Measurements from ENCODE around the gene FCGR3B.
"Not testable (repeated sequence)": the region's sequence is repeated elsewhere in the genome, so short reads cannot be mapped to it uniquely, and the experiment has no call there.

The FCGR3B gene

DNA sequence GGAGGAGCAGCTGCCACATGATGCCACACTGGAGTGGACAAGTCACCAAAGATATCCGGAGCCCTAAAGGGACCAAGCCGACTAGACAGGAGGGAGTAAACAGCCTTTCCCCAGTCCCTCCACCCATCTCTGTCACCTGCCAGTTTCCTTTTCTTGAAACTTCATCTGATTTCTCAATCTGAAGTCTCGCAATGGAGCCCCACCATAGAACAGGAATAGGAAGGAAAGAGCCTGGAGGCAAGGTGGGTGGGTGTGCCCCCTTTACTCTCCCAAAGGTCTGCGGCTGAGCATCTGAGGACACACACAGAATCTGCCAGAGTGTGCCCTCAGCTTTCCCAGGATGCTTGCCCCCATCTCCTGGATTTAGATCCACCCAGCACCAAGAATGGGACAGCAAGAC lies at the start of gene FCGR3B:
FCGR3B (minus strand) TSS at position 101 of the 400 bp plus-strand sequence; CDS start at position 19, 82 bp downstream.
- no peak for DNase-seq (ENCODE audit: low read depth in 2 of 2)

DNA sequence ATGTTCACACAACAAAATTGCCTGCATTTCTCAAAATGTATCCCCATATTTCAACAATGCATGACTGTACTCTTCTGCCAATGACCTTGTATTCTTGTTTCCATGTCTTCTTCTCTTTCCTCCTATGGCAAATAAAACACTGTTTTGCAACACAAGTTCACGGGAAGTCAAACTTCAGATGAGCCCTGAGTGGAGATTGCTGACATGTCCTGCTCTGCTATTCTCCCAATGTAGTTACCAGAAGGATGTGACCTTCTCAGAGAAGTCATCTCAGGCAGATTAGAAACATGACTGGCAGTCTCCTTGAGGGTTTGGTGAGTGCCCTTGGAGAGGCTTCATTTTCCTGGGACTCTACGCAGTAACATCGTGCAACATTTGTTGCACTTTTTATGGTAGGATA lies 47.5 kb upstream of the FCGR3B start:
- DNase-seq (ENCODE audit: low read depth in 2 of 2), result no peak

- no peak for DNase-seq (ENCODE audit: low read depth in 2 of 2)
Observed at GRCh38 chr1:161676958-161677689, 46.1 kb upstream of the FCGR3B start.

DNA sequence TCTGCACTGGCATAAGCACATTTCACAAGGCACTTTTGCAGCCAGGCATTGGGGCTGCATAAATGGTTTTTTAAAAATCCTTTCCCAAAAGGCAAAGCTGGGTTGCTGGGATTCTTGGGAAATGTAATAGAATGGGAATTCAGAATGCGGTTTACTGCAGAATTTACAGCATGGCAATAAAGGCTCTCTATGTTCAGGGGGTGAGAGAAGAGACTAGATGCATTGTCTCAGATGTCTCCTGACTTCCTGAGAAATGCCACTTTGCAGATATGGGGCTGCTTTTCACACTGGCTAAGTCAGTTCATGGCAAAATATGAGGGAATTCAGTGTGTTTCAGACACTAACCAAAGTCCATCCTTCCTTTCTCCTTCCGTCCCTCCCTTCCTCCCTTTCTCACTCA lies 45.5 kb upstream of the FCGR3B start:
- DNase-seq (ENCODE audit: low read depth in 2 of 2), result no peak

DNA sequence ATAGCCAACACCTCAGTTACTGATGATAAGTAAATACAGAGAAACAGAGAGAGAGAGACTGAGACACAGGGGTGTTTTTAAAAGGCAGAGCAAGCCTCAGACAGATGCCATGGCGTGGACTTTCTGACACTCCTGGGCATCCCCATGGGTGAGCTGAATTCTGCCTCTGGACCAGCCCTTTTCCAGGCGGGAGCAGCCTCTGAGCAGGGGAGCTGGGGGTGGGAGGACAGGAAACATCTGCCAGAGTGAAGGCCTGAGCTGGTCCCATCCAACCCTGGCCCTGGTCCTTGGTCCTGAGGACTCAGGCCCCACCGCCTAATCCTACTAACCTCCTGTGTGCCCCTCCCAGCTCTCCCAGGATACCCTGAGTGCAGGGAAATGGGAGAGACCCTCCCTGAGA lies 43.9 kb upstream of the FCGR3B start:
- DNase-seq (ENCODE audit: low read depth in 2 of 2), result not testable (repeated sequence)

DNA sequence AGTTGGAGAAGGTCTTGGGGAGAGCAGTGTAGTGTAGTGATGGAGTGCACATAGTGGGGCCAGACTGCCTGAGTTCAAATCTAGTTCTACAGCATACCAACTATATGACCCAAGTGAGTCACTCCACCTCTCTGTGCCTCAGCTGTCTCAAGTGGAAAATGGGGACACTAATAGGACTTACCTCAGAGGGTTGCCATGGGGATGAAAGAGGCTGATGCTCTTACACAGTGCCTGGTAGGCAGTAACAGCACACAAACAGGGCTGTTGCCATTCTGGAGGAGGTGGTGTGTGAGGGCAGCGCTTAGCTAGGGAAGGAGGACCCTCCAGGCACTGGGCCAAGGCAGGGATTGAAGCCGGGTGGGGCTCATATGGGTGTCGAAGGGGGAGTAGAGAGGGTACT lies 43.5 kb upstream of the FCGR3B start:
- DNase-seq (ENCODE audit: low read depth in 2 of 2), result not testable (repeated sequence)

GRCh38 chr1:161673437-161673836 lies 42.5 kb upstream of the FCGR3B start:
- DNase-seq (ENCODE audit: low read depth in 2 of 2), result not testable (repeated sequence)

DNA sequence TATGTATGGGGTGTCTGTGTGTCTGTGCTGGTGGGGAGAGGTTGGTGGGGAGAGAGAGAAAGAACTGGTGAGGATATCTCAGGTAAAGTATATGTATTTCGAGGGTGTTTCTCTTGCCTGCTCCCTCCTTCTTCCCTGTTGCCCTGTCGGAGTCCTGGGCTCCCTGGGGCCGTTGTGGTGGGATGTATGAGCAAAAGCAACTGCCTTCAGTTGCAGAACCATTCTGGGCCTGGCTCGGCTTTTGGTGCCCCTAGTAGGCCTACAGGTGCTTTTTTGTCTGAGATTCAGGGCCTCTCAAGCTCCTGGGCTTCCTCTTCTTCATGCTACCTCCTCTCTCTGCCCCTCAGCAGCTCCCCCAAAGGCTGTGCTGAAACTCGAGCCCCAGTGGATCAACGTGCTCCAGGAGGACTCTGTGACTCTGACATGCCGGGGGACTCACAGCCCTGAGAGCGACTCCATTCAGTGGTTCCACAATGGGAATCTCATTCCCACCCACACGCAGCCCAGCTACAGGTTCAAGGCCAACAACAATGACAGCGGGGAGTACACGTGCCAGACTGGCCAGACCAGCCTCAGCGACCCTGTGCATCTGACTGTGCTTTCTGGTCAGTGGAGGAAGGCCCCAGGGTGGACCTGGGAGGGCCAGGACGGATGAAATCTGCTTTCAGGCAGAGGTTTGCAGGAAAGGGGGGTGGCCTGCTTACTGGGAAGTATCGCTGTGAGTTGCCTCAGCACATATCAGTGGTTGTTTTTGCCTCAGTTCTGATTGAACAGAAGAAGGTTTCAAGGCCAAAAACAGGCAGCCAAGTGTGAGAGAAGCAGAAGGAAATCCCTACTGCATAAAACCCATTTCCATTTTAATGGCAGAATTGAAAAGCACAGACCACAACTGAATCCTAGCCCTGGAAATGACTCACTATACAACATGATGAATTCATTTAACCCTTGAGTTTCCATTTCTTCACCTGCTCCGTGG lies 40.4 kb upstream of the FCGR3B start:
- DNase-seq (ENCODE audit: low read depth in 2 of 2), result not testable (repeated sequence)

GRCh38 chr1:161664689-161665088 lies 33.7 kb upstream of the FCGR3B start:
- not testable (repeated sequence) for DNase-seq (ENCODE audit: low read depth in 2 of 2)

- DNase-seq (ENCODE audit: low read depth in 2 of 2), result not testable (repeated sequence)
Observed at GRCh38 chr1:161663569-161663968, 32.6 kb upstream of the FCGR3B start.

DNA sequence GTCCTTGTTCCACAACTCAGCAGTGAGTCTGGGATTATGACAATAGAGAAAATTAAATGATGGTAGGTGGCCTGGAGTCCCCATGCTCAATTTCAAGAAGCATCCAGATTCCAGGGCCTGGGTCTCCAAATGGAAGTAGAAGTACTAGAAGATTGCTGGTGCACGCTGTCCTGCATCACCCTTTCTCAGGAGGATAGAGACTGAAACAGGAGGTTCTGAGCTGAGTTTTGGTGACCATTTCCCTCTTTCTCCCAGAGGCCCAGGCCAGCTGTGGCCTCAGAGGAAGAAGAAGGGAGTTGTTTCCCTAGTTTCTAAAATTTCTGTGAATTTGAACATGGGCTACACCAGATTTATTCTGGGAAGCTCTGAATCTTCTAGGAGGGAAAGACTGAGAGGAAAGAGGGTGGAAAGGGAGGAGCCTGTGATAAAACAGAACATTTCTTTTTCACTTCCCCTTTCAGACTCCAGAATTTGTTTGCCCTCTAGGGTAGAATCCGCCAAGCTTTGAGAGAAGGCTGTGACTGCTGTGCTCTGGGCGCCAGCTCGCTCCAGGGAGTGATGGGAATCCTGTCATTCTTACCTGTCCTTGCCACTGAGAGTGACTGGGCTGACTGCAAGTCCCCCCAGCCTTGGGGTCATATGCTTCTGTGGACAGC lies 31.8 kb upstream of the FCGR3B start, which contains the start of gene FCGR2B:
FCGR2B (plus strand) TSS at position 460 of the 656 bp plus-strand sequence; CDS start at position 559, 99 bp downstream.
- DNase-seq (ENCODE audit: low read depth in 2 of 2), result not testable (repeated sequence)

GRCh38 chr1:161661660-161662311 lies 30.8 kb upstream of the FCGR3B start:
- DNase-seq (ENCODE audit: low read depth in 2 of 2), result not testable (repeated sequence)

- not testable (repeated sequence) for DNase-seq (ENCODE audit: low read depth in 2 of 2)
Observed at GRCh38 chr1:161658524-161658923, 27.5 kb upstream of the FCGR3B start.

DNA sequence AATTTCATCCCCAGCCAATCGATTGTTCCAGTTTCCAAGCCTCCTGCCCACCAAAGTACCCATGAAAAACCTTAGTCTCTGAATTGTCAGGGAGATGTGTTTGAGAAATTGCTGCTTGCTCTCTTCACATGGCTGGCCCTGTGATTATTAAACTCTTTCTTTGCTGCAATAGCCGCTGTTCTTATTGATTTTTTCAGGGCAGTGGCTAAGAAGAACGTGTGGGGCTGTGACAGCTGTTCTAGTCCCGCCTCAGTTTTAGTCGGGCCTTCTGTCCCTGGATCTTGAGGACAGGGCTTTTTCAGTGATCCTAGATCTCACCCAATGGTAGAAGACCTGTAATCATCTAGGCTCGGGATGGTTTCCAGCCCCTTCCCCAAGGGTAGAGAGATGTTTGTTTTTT lies 23.0 kb upstream of the FCGR3B start:
- not testable (repeated sequence) for DNase-seq (ENCODE audit: low read depth in 2 of 2)

GRCh38 chr1:161653541-161653940 lies 22.6 kb upstream of the FCGR3B start:
- DNase-seq (ENCODE audit: low read depth in 2 of 2), result not testable (repeated sequence)

DNA sequence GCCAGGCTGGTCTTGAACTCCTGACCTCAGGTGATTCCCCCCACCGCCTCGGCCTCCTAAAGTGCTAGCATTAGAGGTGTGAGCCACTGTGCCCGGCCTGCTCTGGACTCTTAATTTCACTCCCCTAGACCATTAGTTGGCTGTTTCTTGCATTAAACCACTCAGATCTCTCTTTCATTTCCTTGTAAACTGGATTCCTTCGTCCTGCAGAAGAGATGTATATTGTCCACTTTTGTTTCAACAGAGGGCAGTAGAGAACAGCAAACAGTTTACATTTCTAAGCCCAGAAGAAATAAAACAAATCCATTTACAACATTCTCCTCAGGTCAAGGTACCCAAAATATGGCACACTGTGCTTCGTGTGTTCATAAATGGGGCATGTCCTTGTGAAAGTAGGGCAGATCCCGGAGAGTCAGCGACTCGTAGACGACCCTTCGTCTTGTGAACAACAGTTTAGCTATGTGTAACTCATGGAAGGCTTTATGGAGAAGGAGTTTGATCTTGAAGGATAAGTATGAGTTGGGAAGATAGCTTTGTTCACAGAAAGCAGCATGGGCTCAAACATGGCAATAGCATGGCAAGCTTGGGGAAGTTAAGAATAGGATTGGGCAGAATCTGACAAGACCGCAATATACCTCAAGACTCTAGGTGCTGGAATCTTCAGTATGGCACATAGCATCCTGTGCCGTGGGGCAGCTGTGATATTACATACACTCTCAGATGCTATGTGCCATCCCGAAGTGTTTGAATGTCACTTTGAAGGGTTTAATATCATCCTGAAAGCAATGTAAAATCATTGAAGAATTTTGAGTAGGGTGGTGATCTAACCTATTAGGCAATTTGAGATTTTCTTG lies 16.8 kb upstream of the FCGR3B start:
- not testable (repeated sequence) for DNase-seq (ENCODE audit: low read depth in 2 of 2)

DNA sequence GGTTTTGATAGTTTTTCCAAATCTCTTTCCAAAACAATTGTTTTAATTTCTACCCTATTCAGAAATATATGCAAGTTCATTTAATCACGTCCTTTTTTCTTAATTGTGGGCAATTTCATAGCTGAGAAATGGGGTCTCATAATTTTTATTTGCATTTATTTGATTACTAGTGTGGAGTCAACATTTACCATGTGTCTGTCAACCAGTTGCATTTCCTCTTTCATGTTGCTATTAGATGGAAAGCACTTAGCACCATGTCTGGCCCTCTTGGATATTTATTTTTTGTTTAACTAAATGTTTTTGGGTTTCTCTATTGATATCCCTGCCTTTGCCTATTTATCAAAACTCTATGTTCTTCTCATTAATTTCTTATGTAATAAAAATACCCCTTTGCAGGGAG lies 13.9 kb upstream of the FCGR3B start:
- not testable (repeated sequence) for DNase-seq (ENCODE audit: low read depth in 2 of 2)

DNA sequence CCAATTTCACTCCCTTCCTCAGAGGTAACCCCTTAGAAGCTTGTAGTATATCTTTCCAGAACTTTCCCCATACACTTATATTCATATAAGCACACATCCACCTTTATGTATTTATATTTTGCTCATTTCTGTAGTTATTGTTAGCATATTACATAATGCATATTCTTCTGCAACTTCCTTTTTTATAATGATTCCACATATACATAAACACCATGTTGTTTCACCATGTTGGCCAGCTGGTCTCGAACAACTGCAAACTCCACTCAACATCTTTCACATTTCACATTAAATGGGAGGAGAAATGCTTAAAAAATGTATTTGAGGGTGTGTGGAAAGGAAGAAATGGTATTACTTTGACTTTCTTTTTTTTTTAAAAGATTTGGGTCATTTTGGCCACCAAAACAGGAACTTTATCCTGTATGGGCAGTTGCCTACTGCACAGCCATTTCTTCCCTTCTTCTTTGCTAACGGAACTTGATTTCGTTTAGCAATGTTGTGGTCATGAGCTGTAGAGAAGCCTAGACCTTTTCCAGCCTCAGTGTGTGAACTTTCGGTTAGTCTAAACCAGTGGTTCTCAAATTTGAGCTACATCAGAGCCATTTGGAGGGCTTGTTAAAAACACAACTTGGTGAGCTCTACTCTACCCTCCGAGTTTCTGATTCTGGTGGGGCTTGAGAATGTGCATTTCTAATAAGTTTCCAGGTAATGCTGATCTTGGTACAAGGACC lies 12.7 kb upstream of the FCGR3B start:
- DNase-seq (ENCODE audit: low read depth in 2 of 2), result not testable (repeated sequence)

DNA sequence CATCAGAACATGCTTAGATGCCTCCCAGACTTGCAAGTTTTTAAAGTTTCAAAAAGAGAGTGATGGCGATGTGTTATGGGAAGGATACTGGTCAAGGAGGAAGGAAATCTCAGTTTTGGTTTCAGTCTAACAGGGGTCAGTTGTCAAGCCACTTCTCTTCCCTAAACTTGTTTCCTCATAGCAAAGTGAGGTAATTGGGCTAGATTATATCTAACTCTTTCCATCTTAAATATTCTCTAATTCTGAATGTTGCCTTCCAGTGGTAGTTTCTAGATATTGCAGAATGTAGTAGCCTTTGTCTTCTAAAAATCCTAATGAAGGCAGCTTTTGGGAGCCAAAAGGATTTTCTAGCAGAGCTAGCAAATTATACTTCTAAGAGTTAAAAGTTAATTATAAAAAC lies 11.7 kb upstream of the FCGR3B start:
- DNase-seq (ENCODE audit: low read depth in 2 of 2), result not testable (repeated sequence)

DNA sequence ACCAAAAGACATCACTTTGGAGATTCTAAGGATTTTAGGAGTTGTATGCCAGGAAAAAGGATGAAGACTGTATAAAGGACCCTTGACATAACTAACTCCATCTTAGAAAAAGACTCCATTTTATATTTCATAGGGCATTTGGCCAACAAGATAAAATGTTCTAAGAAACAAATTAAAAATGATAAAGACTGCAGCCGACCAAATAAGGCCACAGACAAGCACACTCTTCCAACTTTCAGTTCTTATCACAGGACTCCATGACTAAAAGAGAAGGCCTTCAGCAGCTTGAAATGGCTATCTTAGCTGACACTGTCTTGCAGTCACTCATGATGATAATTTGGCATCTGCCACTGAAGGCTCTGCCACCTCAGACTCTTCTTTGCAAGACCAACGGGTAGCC lies 8.2 kb upstream of the FCGR3B start:
- DNase-seq (ENCODE audit: low read depth in 2 of 2), result not testable (repeated sequence)
